Heart right ventricle (tissue), 16 donors: Measurements from ENCODE around the gene LYL1. TPM values are rescaled to one million over a fixed set of nuclear protein-coding genes. Genes with fewer than 3 reads are reported as not detected.

Source experiments
- ATAC-seq, 8 donors: fragments of 200-7000 bp; cut with Tn5 transposase; one replicate each; pipeline ENCODE4 v1.9.1; 2020; ENCODE audit warnings: mild to moderate bottlenecking in 8 of 8, moderate library complexity in 8 of 8, moderate number of reproducible peaks in 1 of 8
- DNase-seq, 2 donors: peaks; one replicate each; pipeline ENCODE4 v3.0.0-alpha.2; 2020
- H3K27ac ChIP-seq, 10 donors: fragments of 200-600 bp; sonication (generic) in 2 of 10; one replicate each; pipeline versions ENCODE4 v1.5.0 to v1.8.0; 2020 to 2022; ENCODE audit warnings: mild to moderate bottlenecking in 3 of 10
- H3K27me3 ChIP-seq, 7 donors: fragments of 200-600 bp; one replicate each; pipeline ENCODE4 v1.8.0; 2021 to 2022; ENCODE audit warnings: mild to moderate bottlenecking in 2 of 7
- H3K36me3 ChIP-seq, 9 donors: fragments of 200-600 bp; sonication (generic) in 1 of 9; one replicate each; pipeline versions ENCODE4 v1.5.0 to v1.8.0; 2020 to 2022; ENCODE audit warnings: mild to moderate bottlenecking in 2 of 9
- H3K4me1 ChIP-seq, 9 donors: fragments of 200-600 bp; sonication (generic) in 1 of 9; one replicate each; pipeline versions ENCODE4 v1.5.0 to v1.8.0; 2020 to 2022; ENCODE audit warnings: mild to moderate bottlenecking in 4 of 9
- H3K4me3 ChIP-seq, 10 donors: fragments of 200-600 bp; sonication (generic) in 2 of 10; one replicate each; pipeline versions ENCODE4 v1.5.0 to v1.8.0; 2020 to 2022; ENCODE audit warnings: mild to moderate bottlenecking in 7 of 10, moderate library complexity in 2 of 10
- H3K9me3 ChIP-seq, 11 donors: fragments of 200-600 bp in 10 of 11; sonication (generic) in 2 of 11; one replicate each; pipeline versions ENCODE4 v1.5.0 to v1.8.0; 2013 to 2022; ENCODE audit warnings: mild to moderate bottlenecking in 2 of 11, control low read depth in 1 of 11, moderate library complexity in 1 of 11
- CTCF ChIP-seq, 9 donors: fragments of 200-600 bp; sonication (generic) in 2 of 9; IDR thresholded peaks; one replicate each; pipeline versions ENCODE4 v1.5.0 to v1.8.0; 2021 to 2022; ENCODE audit warnings: antibody characterized with exemption in 9 of 9, mild to moderate bottlenecking in 5 of 9, moderate library complexity in 1 of 9
- WGBS, 2 donors: extraction: QIAGEN DNeasy Blood & Tissue Kit; methylation state at CpG; one replicate each; pipeline ENCODE4 v1.1.7; 2013; ENCODE audit warnings: inconsistent platforms in 1 of 2; 5-methylcytosine and 5-hydroxymethylcytosine counted together
- intact Hi-C, 10 donors: fragments of 100-400 bp; cut with DNase I; formaldehyde crosslinking; loops; one replicate each; pipeline versions ENCODE4 v1.11.1 to v1.14.2; 2022
- polyA plus RNA-seq, 2 donors: library from polyadenylated mRNA; stranded (reverse); fragments of 200-250 nt; gene quantifications; one replicate each; pipeline ENCODE4 v1.2.3, GENCODE V29; 2013
- total RNA-seq, 10 donors: library from RNA; stranded (reverse); fragmentation: NEBNext Ultra II Directional in 3 of 10; extraction: Animal tissue kit (Norgen Biotek cat#: 25700) in 3 of 10; gene quantifications; one replicate each; pipeline versions ENCODE4 v1.2.1 to v1.2.4, GENCODE V29; 2021 to 2023
- donor health status: Arrhythmogenic right ventricular cardiomyopathy.
- donor health status: ischemic (EF 13 %, LVEDD 7.1; RV severe dilation, severe dysfunction).
- donor health status: healthy with polysubstance abuse.
- donor health status: DM: no; HTN: yes; CAD: no.
- donor health status: DM: no; HTN: no; CAD: no.
- donor health status: ischemic (EF 25% LVEDD 6.9; RV normal size, moderate dysfunction).
- donor health status: ischemic (EF 25% LVEDD 5.7; RV mildly dilated, moderate dysfunction).
- donor health status: healthy.
- donor health status: DM: yes; HTN: yes; CAD: no.
- donor health status: Ischemic cardiomyopathy.
- donor health status: ischemic (EF 35%, LVEDD 5.7; RV mildly dilated, moderate dysfunction).
- donor health status: nonischemic (EF 11% LVEDD 7.7; RV severe dilation, severe dysfunction).
- donor health status: DM: yes; HTN: yes; CAD: no.
- donor health status: PGD.
- donor health status: ischemic (EF 29% LVEDD 5.4; RV normal size, mild dysfunction).
- donor health status: nonischemic (EF 23%, LVEDD 6.1; RV moderate dilation, normal function).

Gene LYL1
- total and polyA plus RNA-seq, 12 donors: 3.4 to 13.0 (median 7.4) TPM

- intact Hi-C loops: no loop called here
- Histone ChIP-seq H3K36me3 (peaks cover 0 to 27% (median 0%) of the 10 kb centered on the region in 9 donors), H3K27ac (peak overlapping the region; percentile 52 to 96 (median 93)), H3K4me3 (peak overlapping the region in 9 of 10 donors; percentile 21 to 65 (median 49)), H3K9me3 (no peaks in the 10 kb centered on the region), H3K4me1 (peaks cover 30 to 97% (median 91%) of the 10 kb centered on the region in 9 donors), H3K27me3 (no peaks in the 10 kb centered on the region)
- no peak for ATAC-seq
- DNase-seq: peak in 1 of 2 donors; percentile 25
- TF ChIP-seq CTCF (IDR thresholded peaks at IDR 0.05): no peak
- WGBS, 2 donors: 24 to 30% methylated on average over 20 of the region's 20 CpGs
Measured at GRCh38 chr19:13097033-13097462, 5.6 kb downstream of the LYL1 start.

- TF ChIP-seq CTCF (IDR thresholded peaks at IDR 0.05): peak in 4 of 9 donors; percentile 12 to 27 (median 18)
- peak in 1 of 2 donors; percentile 47 for DNase-seq
- peaks cover 32 to 97% (median 91%) of the 10 kb centered on the region in 9 donors for H3K4me1 ChIP-seq
- no peaks in the 10 kb centered on the region for H3K9me3 ChIP-seq
- peak overlapping the region in 7 of 10 donors; percentile 1 to 65 (median 49) for H3K4me3 ChIP-seq
- WGBS, 2 donors: 47 to 52% methylated on average over 44 of the region's 44 CpGs
- peak overlapping the region; percentile 47 to 96 (median 91) for H3K27ac ChIP-seq
- intact Hi-C loops: no loop called here
- peaks cover 0 to 27% (median 0%) of the 10 kb centered on the region in 9 donors for H3K36me3 ChIP-seq
- ATAC-seq: no peak
- H3K27me3 ChIP-seq: no peaks in the 10 kb centered on the region
Measured at GRCh38 chr19:13095934-13096927, 6.4 kb downstream of the LYL1 start.

GRCh38 chr19:13095393-13095784 lies 7.3 kb downstream of the LYL1 start:
- ATAC-seq: no peak
- DNase-seq: no peak
- no peaks in the 10 kb centered on the region for H3K9me3 ChIP-seq
- H3K27me3 ChIP-seq: no peaks in the 10 kb centered on the region
- 78 to 86% methylated on average over 25 of the region's 25 CpGs for WGBS, 2 donors
- H3K27ac ChIP-seq: peak overlapping the region; percentile 31 to 96 (median 88)
- no peak for TF ChIP-seq CTCF (IDR thresholded peaks at IDR 0.05)
- H3K4me1 ChIP-seq: peaks cover 39 to 97% (median 91%) of the 10 kb centered on the region in 9 donors
- H3K4me3 ChIP-seq: peak overlapping the region in 5 of 10 donors; percentile 18 to 65 (median 26)
- intact Hi-C loops: no loop called here
- peaks cover 0 to 29% (median 0%) of the 10 kb centered on the region in 9 donors for H3K36me3 ChIP-seq

- ATAC-seq (peak in 1 of 8 donors; percentile 0), DNase-seq (no peak)
- Histone ChIP-seq H3K4me3 (peak overlapping the region in 5 of 10 donors; percentile 18 to 65 (median 26)), H3K9me3 (no peaks in the 10 kb centered on the region), H3K27ac (peak overlapping the region; percentile 43 to 96 (median 90)), H3K27me3 (no peaks in the 10 kb centered on the region), H3K36me3 (peaks cover 0 to 29% (median 0%) of the 10 kb centered on the region in 9 donors), H3K4me1 (peaks cover 43 to 97% (median 91%) of the 10 kb centered on the region in 9 donors)
- WGBS, 2 donors: 60 to 67% methylated on average over 16 of the region's 16 CpGs
- TF ChIP-seq CTCF (IDR thresholded peaks at IDR 0.05): no peak
- intact Hi-C loops: loop anchor here in 2 of 10 donors (5.0 kb wide), 2 partner anchors 113 to 118 kb away; no protein-coding TSS in a partner anchor
Measured at GRCh38 chr19:13094771-13095392, 7.8 kb downstream of the LYL1 start.
